KMS-11 (cell line): ENCODE data around the gene GGACT.

Experiments
- H2AFZ ChIP-seq: fragments of 200-600 bp; sonication (generic); 2 replicates; pipeline ENCODE4 v1.6.1; 2016; ENCODE audit warnings: antibody characterized with exemption, mixed run types, low read depth
- H3K27ac ChIP-seq: fragments of 200-600 bp; sonication (generic); 2 replicates; pipeline ENCODE4 v1.6.1; 2016; ENCODE audit warnings: mild to moderate bottlenecking, mixed run types
- H3K27me3 ChIP-seq: fragments of 200-600 bp; sonication (generic); 2 replicates; pipeline ENCODE4 v1.6.1; 2017; ENCODE audit warnings: mild to moderate bottlenecking, low read depth, mixed run types, moderate library complexity; ENCODE audit not compliant: insufficient read depth
- H3K36me3 ChIP-seq: fragments of 200-600 bp; sonication (generic); 2 replicates; pipeline ENCODE4 v1.6.1; 2017; ENCODE audit warnings: mild to moderate bottlenecking, mixed run types; ENCODE audit not compliant: insufficient read depth
- H3K4me1 ChIP-seq: fragments of 200-600 bp; sonication (generic); 2 replicates; pipeline ENCODE4 v1.6.1; 2016; ENCODE audit warnings: mild to moderate bottlenecking, low read depth, mixed run types; ENCODE audit not compliant: poor library complexity, severe bottlenecking
- H3K4me2 ChIP-seq: fragments of 200-600 bp; sonication (generic); 2 replicates; pipeline ENCODE4 v1.7.0; 2016; ENCODE audit warnings: mild to moderate bottlenecking, mixed run types
- H3K4me3 ChIP-seq: fragments of 200-600 bp; sonication (generic); IDR thresholded peaks from 2 replicates; pipeline ENCODE4 v1.6.1; 2017; ENCODE audit warnings: low read depth, low read length, mixed read lengths; ENCODE audit not compliant: insufficient read depth
- H3K79me2 ChIP-seq: fragments of 200-600 bp; sonication (generic); 2 replicates; pipeline ENCODE4 v1.6.1; 2016; ENCODE audit warnings: low read depth, mixed run types; ENCODE audit not compliant: insufficient read depth
- H3K9ac ChIP-seq: fragments of 200-600 bp; sonication (generic); 2 replicates; pipeline ENCODE4 v1.6.1; 2016; ENCODE audit warnings: mild to moderate bottlenecking, mixed run types
- H4K20me1 ChIP-seq: fragments of 200-600 bp; sonication (generic); 2 replicates; pipeline ENCODE4 v1.6.1; 2016; ENCODE audit warnings: mild to moderate bottlenecking, mixed run types; ENCODE audit not compliant: insufficient read depth
- CTCF ChIP-seq: fragments of 200-600 bp; sonication (generic); conservative IDR thresholded peaks from 2 replicates; pipeline ENCODE4 v1.6.1; 2017; ENCODE audit warnings: low read depth, mild to moderate bottlenecking, antibody characterized with exemption, low read length, moderate library complexity, mixed read lengths

GGACT gene

GRCh38 chr13:100604918-100605710 is 16.5 kb upstream of the GGACT start:
- Histone ChIP-seq H3K4me1 (no peaks in the 10 kb centered on the region), H2AFZ (no peak overlapping the region), H3K9ac (no peak overlapping the region), H3K79me2 (no peaks in the 10 kb centered on the region), H4K20me1 (no peaks in the 10 kb centered on the region), H3K4me2 (no peak overlapping the region), H3K27ac (no peak overlapping the region), H3K36me3 (no peaks in the 10 kb centered on the region), H3K4me3 (no peak overlapping the region), H3K27me3 (no peaks in the 10 kb centered on the region)
- no peak for TF ChIP-seq CTCF

GRCh38 chr13:100602493-100603111 is 14.0 kb upstream of the GGACT start:
- no peak for TF ChIP-seq CTCF
- Histone ChIP-seq H3K4me3 (no peak overlapping the region), H3K27ac (no peak overlapping the region)

GRCh38 chr13:100601716-100602115 is 13.1 kb upstream of the GGACT start:
- H3K4me1 ChIP-seq, result no peaks in the 10 kb centered on the region
- no peaks in the 10 kb centered on the region for H3K36me3 ChIP-seq
- H2AFZ ChIP-seq, result no peak overlapping the region
- no peaks in the 10 kb centered on the region for H3K27me3 ChIP-seq
- H3K9ac ChIP-seq, result no peak overlapping the region
- TF ChIP-seq CTCF, result no peak
- H3K4me3 ChIP-seq, result no peak overlapping the region
- no peak overlapping the region for H3K27ac ChIP-seq
- H3K4me2 ChIP-seq, result no peak overlapping the region
- H3K79me2 ChIP-seq, result no peaks in the 10 kb centered on the region
- no peaks in the 10 kb centered on the region for H4K20me1 ChIP-seq

More at GRCh38 chr13:100602493-100603111, 14.0 kb upstream of the GGACT start:
- Histone ChIP-seq H3K4me1 (no peaks in the 10 kb centered on the region), H2AFZ (no peak overlapping the region), H3K36me3 (no peaks in the 10 kb centered on the region), H3K27me3 (no peaks in the 10 kb centered on the region), H3K79me2 (no peaks in the 10 kb centered on the region), H3K4me2 (no peak overlapping the region), H3K9ac (no peak overlapping the region), H4K20me1 (no peaks in the 10 kb centered on the region)

- Histone ChIP-seq H2AFZ (no peak overlapping the region), H3K27ac (no peak overlapping the region), H3K79me2 (no peaks in the 10 kb centered on the region), H3K9ac (no peak overlapping the region), H3K27me3 (no peaks in the 10 kb centered on the region), H4K20me1 (no peaks in the 10 kb centered on the region), H3K4me1 (no peaks in the 10 kb centered on the region), H3K4me3 (no peak overlapping the region), H3K4me2 (no peak overlapping the region), H3K36me3 (no peaks in the 10 kb centered on the region)
- no peak for TF ChIP-seq CTCF
Observed at GRCh38 chr13:100600915-100601314, 12.3 kb upstream of the GGACT start.
